ENCODE results near the gene CTSZ. TPM values are rescaled to one million over a fixed set of nuclear protein-coding genes. Genes with fewer than 3 reads are reported as not detected.

Gene CTSZ
- total RNA-seq: 123 and 138 TPM in 2 replicates

GRCh38 chr20:59006864-59007664 is at the start of gene CTSZ:
Gene CTSZ (minus strand): TSS chr20:59007254. CDS start chr20:59007128, 126 bp downstream.

GRCh38 chr20:59042151-59042795 is 35.2 kb upstream of the CTSZ start, which contains the start of gene PRELID3B:
Gene PRELID3B (minus strand): TSS chr20:59042786. CDS start chr20:59042730, 56 bp downstream.

GRCh38 chr20:59032023-59032712 is 25.1 kb upstream of the CTSZ start, which contains the start of gene ATP5F1E:
Gene ATP5F1E (minus strand): TSS chr20:59032335. CDS start chr20:59032251, 84 bp downstream.

GRCh38 chr20:59019217-59019616 is 12.2 kb upstream of the CTSZ start, which contains the start of gene TUBB1:
Gene TUBB1 (plus strand): TSS chr20:59019429. CDS start chr20:59019523, 94 bp downstream.

GRCh38 chr20:58980711-58981627 is 26.1 kb downstream of the CTSZ start, which contains the start of gene NELFCD:
Gene NELFCD (plus strand): TSS chr20:58981256. CDS start chr20:58981310, 54 bp downstream.

Other genes starting within 250 kb of the CTSZ start
- gene GNAS-AS1, start 156.4 kb downstream of the CTSZ start, total RNA-seq: 0.62 and 1.6 TPM in 2 replicates
- 475 and 594 TPM in 2 replicates for gene GNAS, start 154.5 kb downstream of the CTSZ start, total RNA-seq
- gene NELFCD, start 26.0 kb downstream of the CTSZ start, total RNA-seq: 45.6 and 66.3 TPM in 2 replicates
- gene TUBB1, start 12.2 kb upstream of the CTSZ start, total RNA-seq: not detected in 2 replicates
- 35.5 and 38.2 TPM in 2 replicates for gene ATP5F1E, start 25.1 kb upstream of the CTSZ start, total RNA-seq
- gene PRELID3B, start 35.5 kb upstream of the CTSZ start, total RNA-seq: 65.5 and 83.8 TPM in 2 replicates
- not detected in 2 replicates for gene ZNF831, start 156.6 kb upstream of the CTSZ start, total RNA-seq

Measured in hair follicular keratinocyte (primary cell).